Stomach (tissue), 4 donors: Measurements from ENCODE around the gene DLG2.

Source experiments
- EP300 ChIP-seq: sonication (generic); formaldehyde crosslinking; IDR thresholded peaks from one replicate; pipeline ENCODE4 v1.6.1; 2017; ENCODE audit warnings: antibody characterized with exemption
- POLR2A ChIP-seq, 4 donors: fragments of 450-650 bp; IDR thresholded peaks; one replicate each; pipeline ENCODE4 v1.6.1; 2016; ENCODE audit warnings: antibody characterized with exemption in 4 of 4, control low read depth in 2 of 4, mild to moderate bottlenecking in 1 of 4, moderate library complexity in 1 of 4
- POLR2AphosphoS5 ChIP-seq, 3 donors: sonication (generic); formaldehyde crosslinking; IDR thresholded peaks; one replicate each; pipeline ENCODE4 v1.6.1; 2016; ENCODE audit warnings: antibody characterized with exemption in 3 of 3
- TF ChIP-seq, protein P1 (sequence below), 7 experiments: fragments of 450-650 bp in 4 of 7; fragments of 200-600 bp in 3 of 7; sonication (generic) in 3 of 7; IDR thresholded peaks; one replicate each; pipeline ENCODE4 v1.5.1; 2016 to 2019; ENCODE audit warnings: antibody characterized with exemption in 7 of 7, control low read depth in 2 of 7, mild to moderate bottlenecking in 1 of 7

DNA sequence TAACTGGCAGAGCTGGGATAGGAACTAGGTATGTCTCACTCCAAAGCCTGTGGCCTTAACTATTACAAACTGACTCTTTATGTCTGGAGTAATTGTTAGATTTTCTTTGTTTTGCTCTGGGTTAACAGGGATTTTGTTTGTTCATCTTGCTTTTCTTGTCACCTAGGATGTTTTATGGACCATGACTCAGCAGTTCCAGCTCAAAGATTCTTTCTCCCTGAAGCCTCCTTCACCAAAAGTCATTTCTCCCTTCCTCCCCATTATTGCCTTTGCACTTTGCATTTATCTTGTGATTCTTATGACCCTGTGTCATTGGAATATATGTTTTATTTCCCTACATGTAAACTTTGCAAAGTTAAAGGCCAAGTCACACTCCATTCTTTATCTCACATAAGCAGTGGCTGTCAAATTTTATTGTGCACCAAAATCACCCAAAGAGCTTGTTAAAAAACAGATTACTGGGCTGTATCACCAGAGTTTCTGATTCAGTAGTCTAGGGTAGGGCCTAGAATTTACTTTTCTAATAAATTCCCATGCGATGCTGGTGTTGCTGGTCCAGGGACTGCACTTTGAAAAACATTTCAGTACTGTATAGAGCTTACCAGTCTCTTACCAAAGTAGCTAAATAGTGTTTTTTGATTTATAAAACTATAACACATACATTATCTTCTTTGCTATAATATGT, 327.7 kb downstream of the DLG2 start:
- no peak for TF ChIP-seq POLR2AphosphoS5 (IDR thresholded peaks at IDR 0.05)
- TF ChIP-seq, protein P1, sequence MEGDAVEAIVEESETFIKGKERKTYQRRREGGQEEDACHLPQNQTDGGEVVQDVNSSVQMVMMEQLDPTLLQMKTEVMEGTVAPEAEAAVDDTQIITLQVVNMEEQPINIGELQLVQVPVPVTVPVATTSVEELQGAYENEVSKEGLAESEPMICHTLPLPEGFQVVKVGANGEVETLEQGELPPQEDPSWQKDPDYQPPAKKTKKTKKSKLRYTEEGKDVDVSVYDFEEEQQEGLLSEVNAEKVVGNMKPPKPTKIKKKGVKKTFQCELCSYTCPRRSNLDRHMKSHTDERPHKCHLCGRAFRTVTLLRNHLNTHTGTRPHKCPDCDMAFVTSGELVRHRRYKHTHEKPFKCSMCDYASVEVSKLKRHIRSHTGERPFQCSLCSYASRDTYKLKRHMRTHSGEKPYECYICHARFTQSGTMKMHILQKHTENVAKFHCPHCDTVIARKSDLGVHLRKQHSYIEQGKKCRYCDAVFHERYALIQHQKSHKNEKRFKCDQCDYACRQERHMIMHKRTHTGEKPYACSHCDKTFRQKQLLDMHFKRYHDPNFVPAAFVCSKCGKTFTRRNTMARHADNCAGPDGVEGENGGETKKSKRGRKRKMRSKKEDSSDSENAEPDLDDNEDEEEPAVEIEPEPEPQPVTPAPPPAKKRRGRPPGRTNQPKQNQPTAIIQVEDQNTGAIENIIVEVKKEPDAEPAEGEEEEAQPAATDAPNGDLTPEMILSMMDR (IDR thresholded peaks at IDR 0.05), result no peak
- no peak for TF ChIP-seq EP300
- no peak for TF ChIP-seq POLR2A (IDR thresholded peaks at IDR 0.05)
